ENCODE results near the gene DLX5. TPM values are rescaled to one million over a fixed set of nuclear protein-coding genes. Genes with fewer than 3 reads are reported as not detected.
A peak's percentile ranks its signal among the peaks of the same experiment; 100 is the strongest.

DLX5 gene
- polyA plus RNA-seq, 1 donor from 2014 or later: 44.6 TPM

GRCh38 chr7:96977445-96977844 is 47.2 kb downstream of the DLX5 start:
- Histone ChIP-seq H3K4me2 (ENCODE audit: low read length) (peak overlapping the region; percentile 4), H4K20me1 (ENCODE audit: insufficient read depth) (no peaks in the 10 kb centered on the region), H3K36me3 (ENCODE audit: insufficient read depth, low read length) (peaks cover 4% of the 10 kb centered on the region), H3K9me3 (ENCODE audit: low read length) (no peaks in the 10 kb centered on the region), H3K9ac (ENCODE audit: low read length) (no peak overlapping the region), H3K27ac (ENCODE audit: low read length) (peak overlapping the region; percentile 38), H3F3A (ENCODE audit: insufficient read depth, low read length, poor library complexity, severe bottlenecking) (peaks cover 3% of the 10 kb centered on the region), H3K79me2 (replicated peaks; ENCODE audit: insufficient read depth, low read length) (peaks cover 76% of the 10 kb centered on the region), H3K27me3 (ENCODE audit: insufficient read depth, low read depth, low read length) (no peaks in the 10 kb centered on the region), H2AFZ (ENCODE audit: low read depth, low read length) (no peak overlapping the region), H3K4me3 (ENCODE audit: low read length) (no peak overlapping the region), H3K9me2 (ENCODE audit: insufficient read depth, low read length) (no peaks in the 10 kb centered on the region)
- no peak for TF ChIP-seq MXI1 (conservative IDR thresholded peaks at IDR 0.05; ENCODE audit: poor library complexity, severe bottlenecking)
- TF ChIP-seq EZH2 (IDR thresholded peaks at IDR 0.05; ENCODE audit: borderline replicate concordance, insufficient read depth, low read length, poor library complexity, severe bottlenecking): no peak
- TF ChIP-seq TAF1 (IDR thresholded peaks at IDR 0.05; ENCODE audit: low read depth): no peak
- no peak for TF ChIP-seq RAD21 (conservative IDR thresholded peaks at IDR 0.05)
- TF ChIP-seq POLR2AphosphoS5 (IDR thresholded peaks at IDR 0.05): no peak
- no peak for TF ChIP-seq REST (IDR thresholded peaks at IDR 0.05; ENCODE audit: borderline replicate concordance)
- TF ChIP-seq EP300 (conservative IDR thresholded peaks at IDR 0.05; ENCODE audit: poor library complexity, severe bottlenecking): no peak
- TF ChIP-seq CTCF (IDR thresholded peaks at IDR 0.05; ENCODE audit: poor library complexity, severe bottlenecking): no peak
- TF ChIP-seq SMC3 (conservative IDR thresholded peaks at IDR 0.05; ENCODE audit: poor library complexity): no peak

GRCh38 chr7:96976106-96976505 is 48.5 kb downstream of the DLX5 start:
- H3K27me3 ChIP-seq (ENCODE audit: insufficient read depth, low read depth, low read length): no peaks in the 10 kb centered on the region
- H3F3A ChIP-seq (ENCODE audit: insufficient read depth, low read length, poor library complexity, severe bottlenecking): peaks cover 3% of the 10 kb centered on the region
- peak overlapping the region; percentile 38 for H3K27ac ChIP-seq (ENCODE audit: low read length)
- H3K4me2 ChIP-seq (ENCODE audit: low read length): no peak overlapping the region
- no peaks in the 10 kb centered on the region for H4K20me1 ChIP-seq (ENCODE audit: insufficient read depth)
- H2AFZ ChIP-seq (ENCODE audit: low read depth, low read length): no peak overlapping the region
- no peaks in the 10 kb centered on the region for H3K9me2 ChIP-seq (ENCODE audit: insufficient read depth, low read length)
- no peak overlapping the region for H3K4me3 ChIP-seq (ENCODE audit: low read length)
- peaks cover 76% of the 10 kb centered on the region for H3K79me2 ChIP-seq (replicated peaks; ENCODE audit: insufficient read depth, low read length)
- peaks cover 4% of the 10 kb centered on the region for H3K36me3 ChIP-seq (ENCODE audit: insufficient read depth, low read length)
- no peaks in the 10 kb centered on the region for H3K9me3 ChIP-seq (ENCODE audit: low read length)
- TF ChIP-seq TAF1 (IDR thresholded peaks at IDR 0.05; ENCODE audit: low read depth) (no peak), EZH2 (IDR thresholded peaks at IDR 0.05; ENCODE audit: borderline replicate concordance, insufficient read depth, low read length, poor library complexity, severe bottlenecking) (no peak), MXI1 (conservative IDR thresholded peaks at IDR 0.05; ENCODE audit: poor library complexity, severe bottlenecking) (no peak), CTCF (IDR thresholded peaks at IDR 0.05; ENCODE audit: poor library complexity, severe bottlenecking) (no peak), SMC3 (conservative IDR thresholded peaks at IDR 0.05; ENCODE audit: poor library complexity) (no peak), POLR2AphosphoS5 (IDR thresholded peaks at IDR 0.05) (no peak), EP300 (conservative IDR thresholded peaks at IDR 0.05; ENCODE audit: poor library complexity, severe bottlenecking) (no peak), REST (IDR thresholded peaks at IDR 0.05; ENCODE audit: borderline replicate concordance) (no peak), RAD21 (conservative IDR thresholded peaks at IDR 0.05) (no peak)
- no peak overlapping the region for H3K9ac ChIP-seq (ENCODE audit: low read length)
